Peyer's patch (tissue), 4 donors: ENCODE data around the gene KAZN. TPM values are rescaled to one million over a fixed set of nuclear protein-coding genes. Genes with fewer than 3 reads are reported as not detected.
"Not testable (repeated sequence)": the region's sequence is repeated elsewhere in the genome, so short reads cannot be mapped to it uniquely, and the experiment has no call there.

Experiments
- DNase-seq, 3 donors: peaks; one replicate each; pipeline ENCODE4 v3.0.0-alpha.2; 2017 to 2019
- H3K27ac ChIP-seq, 4 donors: fragments of 200-600 bp; sonication (generic); one replicate each; pipeline ENCODE4 v1.5.1; 2016 to 2019
- H3K27me3 ChIP-seq, 2 donors: fragments of 200-600 bp; sonication (generic); one replicate each; pipeline ENCODE4 v1.5.1; 2019
- H3K36me3 ChIP-seq, 3 donors: fragments of 200-600 bp; sonication (generic); one replicate each; pipeline ENCODE4 v1.5.1; 2016 to 2019
- H3K4me1 ChIP-seq, 4 donors: fragments of 200-600 bp; sonication (generic); one replicate each; pipeline ENCODE4 v1.5.1; 2016 to 2019
- H3K4me3 ChIP-seq, 4 donors: fragments of 200-600 bp; sonication (generic); 1 replicate in 3 of 4; 2 replicates in 1 of 4; pipeline ENCODE4 v1.5.1; 2016 to 2019; ENCODE audit warnings: mild to moderate bottlenecking in 1 of 4
- H3K9me3 ChIP-seq, 4 donors: fragments of 200-600 bp; sonication (generic); one replicate each; pipeline ENCODE4 v1.5.1; 2016 to 2019; ENCODE audit warnings: mild to moderate bottlenecking in 1 of 4
- CTCF ChIP-seq, 6 experiments: fragments of 450-650 bp in 4 of 6; fragments of 200-600 bp in 2 of 6; sonication (generic) in 1 of 6; IDR thresholded peaks; one replicate each; pipeline ENCODE4 v1.5.1; 2017 to 2019; ENCODE audit warnings: antibody characterized with exemption in 6 of 6, mild to moderate bottlenecking in 3 of 6, moderate library complexity in 1 of 6
- POLR2A ChIP-seq, 2 donors: fragments of 450-650 bp; IDR thresholded peaks; one replicate each; pipeline ENCODE4 v1.5.1; 2017; ENCODE audit warnings: antibody characterized with exemption in 2 of 2, mild to moderate bottlenecking in 2 of 2, moderate library complexity in 2 of 2
- total RNA-seq, 4 donors: library from RNA; depleted of rRNA; stranded (reverse); fragments of >200 nt; gene quantifications; one replicate each; pipeline ENCODE4 v1.1.0, GENCODE V29; 2016

The KAZN gene
- total RNA-seq, 4 donors from 2014 or later, result 14.9 to 25.5 (median 21.7) TPM

- H3K36me3 ChIP-seq, result peaks cover 0 to 8% (median 0%) of the 10 kb centered on the region in 3 donors
- H3K27ac ChIP-seq, result no peak overlapping the region
- no peaks in the 10 kb centered on the region for H3K9me3 ChIP-seq
- TF ChIP-seq CTCF (IDR thresholded peaks at IDR 0.05) (no peak), POLR2A (IDR thresholded peaks at IDR 0.05) (no peak)
- H3K4me3 ChIP-seq, result no peak overlapping the region
- no peaks in the 10 kb centered on the region for H3K27me3 ChIP-seq
- no peaks in the 10 kb centered on the region for H3K4me1 ChIP-seq
- DNase-seq, result no peak
Observed at GRCh38 chr1:14962407-14962806, 363.9 kb downstream of the KAZN start.

GRCh38 chr1:14963791-14964710 is 365.6 kb downstream of the KAZN start:
- H3K4me1 ChIP-seq, H3K27me3 ChIP-seq, H3K36me3 ChIP-seq, DNase-seq, H3K9me3 ChIP-seq, H3K27ac ChIP-seq, H3K4me3 ChIP-seq: not testable (repeated sequence)

- H3K4me3 ChIP-seq, result no peak overlapping the region
- H3K27me3 ChIP-seq, result no peaks in the 10 kb centered on the region
- H3K27ac ChIP-seq, result no peak overlapping the region
- no peak for DNase-seq
- peaks cover 0 to 8% (median 0%) of the 10 kb centered on the region in 3 donors for H3K36me3 ChIP-seq
- no peaks in the 10 kb centered on the region for H3K4me1 ChIP-seq
- H3K9me3 ChIP-seq, result no peaks in the 10 kb centered on the region
- TF ChIP-seq POLR2A (IDR thresholded peaks at IDR 0.05) (no peak), CTCF (IDR thresholded peaks at IDR 0.05) (no peak)
Observed at GRCh38 chr1:14964711-14965055, 366.2 kb downstream of the KAZN start.

- Histone ChIP-seq H3K36me3 (no peaks in the 10 kb centered on the region), H3K9me3 (no peaks in the 10 kb centered on the region), H3K4me3 (no peak overlapping the region), H3K27ac (peak overlapping the region in 1 of 4 donors; percentile 49), H3K4me1 (no peaks in the 10 kb centered on the region), H3K27me3 (no peaks in the 10 kb centered on the region)
- no peak for TF ChIP-seq POLR2A (IDR thresholded peaks at IDR 0.05)
- TF ChIP-seq CTCF (IDR thresholded peaks at IDR 0.05), result no peak
- DNase-seq, result no peak
Observed at GRCh38 chr1:14968251-14968851, 369.9 kb downstream of the KAZN start.

- no peak for TF ChIP-seq CTCF (IDR thresholded peaks at IDR 0.05)
- no peak for TF ChIP-seq POLR2A (IDR thresholded peaks at IDR 0.05)
- DNase-seq, result peak in 1 of 3 donors; percentile 49
- Histone ChIP-seq H3K27me3 (no peaks in the 10 kb centered on the region), H3K36me3 (no peaks in the 10 kb centered on the region), H3K4me1 (no peaks in the 10 kb centered on the region), H3K27ac (peak overlapping the region in 1 of 4 donors; percentile 49), H3K9me3 (peaks cover 0 to 4% (median 0%) of the 10 kb centered on the region in 4 donors), H3K4me3 (no peak overlapping the region)
Observed at GRCh38 chr1:14969006-14969405, 370.5 kb downstream of the KAZN start.

GRCh38 chr1:14970115-14970798 is 371.8 kb downstream of the KAZN start:
- Histone ChIP-seq H3K36me3 (no peaks in the 10 kb centered on the region), H3K27me3 (no peaks in the 10 kb centered on the region), H3K4me1 (no peaks in the 10 kb centered on the region), H3K9me3 (peaks cover 0 to 5% (median 0%) of the 10 kb centered on the region in 4 donors), H3K4me3 (no peak overlapping the region), H3K27ac (peak overlapping the region in 1 of 4 donors; percentile 22)
- no peak for DNase-seq
- TF ChIP-seq POLR2A (IDR thresholded peaks at IDR 0.05) (no peak), CTCF (IDR thresholded peaks at IDR 0.05) (no peak)
